ENCODE measurements around the gene LRRC2. TPM values are rescaled to one million over a fixed set of nuclear protein-coding genes. Genes with fewer than 3 reads are reported as not detected.
"Not testable (repeated sequence)": the region's sequence is repeated elsewhere in the genome, so short reads cannot be mapped to it uniquely, and the experiment has no call there.

Gene LRRC2
- total RNA-seq, 4 donors from 2014 or later: 0.32 to 0.83 (median 0.55) TPM

DNA sequence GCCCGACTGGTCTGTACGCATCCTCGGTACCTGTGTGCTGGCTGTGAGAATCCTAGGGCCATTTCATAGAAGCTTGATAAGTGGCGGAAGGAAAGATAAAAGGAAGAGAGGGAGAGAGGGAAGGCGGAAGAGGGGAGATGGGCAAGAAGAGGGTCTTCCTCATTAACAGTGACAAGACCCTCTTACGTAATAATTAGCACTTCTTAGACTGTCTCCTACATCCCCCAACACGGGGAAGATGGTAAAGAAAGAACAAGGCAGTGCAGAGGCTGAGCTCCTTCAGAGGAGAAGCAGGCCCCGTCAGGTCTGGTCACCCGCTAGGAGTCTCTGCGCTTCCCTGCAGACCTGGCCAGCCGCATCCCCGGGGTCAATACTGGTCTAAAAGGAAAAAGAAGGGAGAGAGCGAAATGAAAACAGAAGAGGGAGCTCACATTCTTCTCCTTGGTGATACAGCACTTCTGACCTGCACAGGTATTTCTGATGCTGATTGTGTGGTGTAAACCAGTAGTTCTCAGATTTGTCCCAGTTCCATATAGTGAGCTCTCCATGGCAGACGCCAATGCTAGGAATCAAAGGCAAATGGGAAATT, 27.3 kb upstream of the LRRC2 start:
- no peaks in the 10 kb centered on the region for H3K9me3 ChIP-seq
- WGBS: 88% methylated on average over 14 of the region's 14 CpGs
- H3K36me3 ChIP-seq: no peaks in the 10 kb centered on the region
- H3K4me3 ChIP-seq: no peak overlapping the region
- DNase-seq (ENCODE audit: extremely low spot score): no peak
- TF ChIP-seq POLR2AphosphoS5 (IDR thresholded peaks at IDR 0.05): no peak
- no peak for TF ChIP-seq POLR2A (IDR thresholded peaks at IDR 0.05; ENCODE audit: low read depth)
- TF ChIP-seq, protein P1, sequence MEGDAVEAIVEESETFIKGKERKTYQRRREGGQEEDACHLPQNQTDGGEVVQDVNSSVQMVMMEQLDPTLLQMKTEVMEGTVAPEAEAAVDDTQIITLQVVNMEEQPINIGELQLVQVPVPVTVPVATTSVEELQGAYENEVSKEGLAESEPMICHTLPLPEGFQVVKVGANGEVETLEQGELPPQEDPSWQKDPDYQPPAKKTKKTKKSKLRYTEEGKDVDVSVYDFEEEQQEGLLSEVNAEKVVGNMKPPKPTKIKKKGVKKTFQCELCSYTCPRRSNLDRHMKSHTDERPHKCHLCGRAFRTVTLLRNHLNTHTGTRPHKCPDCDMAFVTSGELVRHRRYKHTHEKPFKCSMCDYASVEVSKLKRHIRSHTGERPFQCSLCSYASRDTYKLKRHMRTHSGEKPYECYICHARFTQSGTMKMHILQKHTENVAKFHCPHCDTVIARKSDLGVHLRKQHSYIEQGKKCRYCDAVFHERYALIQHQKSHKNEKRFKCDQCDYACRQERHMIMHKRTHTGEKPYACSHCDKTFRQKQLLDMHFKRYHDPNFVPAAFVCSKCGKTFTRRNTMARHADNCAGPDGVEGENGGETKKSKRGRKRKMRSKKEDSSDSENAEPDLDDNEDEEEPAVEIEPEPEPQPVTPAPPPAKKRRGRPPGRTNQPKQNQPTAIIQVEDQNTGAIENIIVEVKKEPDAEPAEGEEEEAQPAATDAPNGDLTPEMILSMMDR (IDR thresholded peaks at IDR 0.05): no peak
- TF ChIP-seq EP300 (IDR thresholded peaks at IDR 0.05): no peak
- no peaks in the 10 kb centered on the region for H3K4me1 ChIP-seq
- no peaks in the 10 kb centered on the region for H3K27me3 ChIP-seq
- no peak overlapping the region for H3K27ac ChIP-seq (replicated peaks in 1 of 4)
- intact Hi-C loops (cut with DNase I): no loop called here

DNA sequence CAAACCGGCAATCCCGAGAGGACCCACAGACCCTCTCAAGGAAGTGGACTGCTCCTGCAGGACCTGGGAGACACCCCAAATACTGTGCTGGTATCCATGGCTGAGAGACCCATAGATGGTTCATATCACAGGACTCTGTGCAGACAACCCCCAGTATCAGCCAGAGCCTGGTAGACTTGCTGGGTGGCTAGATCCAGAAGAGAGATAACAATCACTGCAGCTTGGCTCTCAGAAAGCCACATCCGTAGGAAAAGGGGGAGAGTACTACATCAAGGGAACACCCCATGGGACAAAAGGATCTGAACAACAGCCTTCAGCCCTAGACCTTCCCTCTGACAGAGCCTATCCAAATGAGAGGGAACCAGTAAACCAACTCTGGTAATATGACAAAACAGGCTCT, 21.2 kb upstream of the LRRC2 start:
- H3K9me3 ChIP-seq; H3K27ac ChIP-seq (replicated peaks in 1 of 4); H3K36me3 ChIP-seq; intact Hi-C loops (cut with DNase I); DNase-seq (ENCODE audit: extremely low spot score); H3K4me1 ChIP-seq; H3K4me3 ChIP-seq; H3K27me3 ChIP-seq: not testable (repeated sequence)
- 70% methylated on average over 2 of the region's 3 CpGs for WGBS

DNA sequence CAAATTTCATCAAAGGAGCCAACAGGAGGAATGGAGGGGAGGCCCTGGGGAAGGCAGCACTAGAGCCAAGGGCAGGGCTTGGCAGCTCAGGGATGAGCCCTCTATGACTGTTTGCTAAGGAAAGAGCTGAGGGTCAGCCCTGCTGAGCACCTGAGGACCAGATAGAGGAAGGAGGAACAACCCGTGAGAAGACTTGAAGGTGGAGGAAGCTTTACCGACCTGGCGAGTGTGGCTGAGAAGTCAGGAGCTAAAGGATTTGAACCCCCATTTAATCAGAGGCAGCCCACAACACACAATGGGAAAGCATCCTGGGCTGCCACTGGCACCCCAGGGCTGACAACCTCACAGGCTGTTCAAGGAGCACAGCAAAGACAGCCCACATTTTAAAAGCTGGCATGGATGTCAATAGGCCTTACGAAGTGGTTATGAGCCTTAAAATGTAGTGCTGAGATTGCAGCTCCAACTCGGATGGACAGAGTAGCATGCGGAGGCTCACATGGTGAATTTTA, 20.7 kb upstream of the LRRC2 start:
- no peaks in the 10 kb centered on the region for H3K27me3 ChIP-seq
- H3K9me3 ChIP-seq: no peaks in the 10 kb centered on the region
- intact Hi-C loops (cut with DNase I): no loop called here
- DNase-seq (ENCODE audit: extremely low spot score): no peak
- H3K4me1 ChIP-seq: no peaks in the 10 kb centered on the region
- no peak overlapping the region for H3K4me3 ChIP-seq
- 89% methylated on average over 6 of the region's 6 CpGs for WGBS
- no peak overlapping the region for H3K27ac ChIP-seq (replicated peaks in 1 of 4)
- no peak for TF ChIP-seq POLR2AphosphoS5 (IDR thresholded peaks at IDR 0.05)
- TF ChIP-seq EP300 (IDR thresholded peaks at IDR 0.05): no peak
- no peak for TF ChIP-seq POLR2A (IDR thresholded peaks at IDR 0.05; ENCODE audit: low read depth)
- TF ChIP-seq, protein P1 (IDR thresholded peaks at IDR 0.05): no peak
- H3K36me3 ChIP-seq: no peaks in the 10 kb centered on the region

DNA sequence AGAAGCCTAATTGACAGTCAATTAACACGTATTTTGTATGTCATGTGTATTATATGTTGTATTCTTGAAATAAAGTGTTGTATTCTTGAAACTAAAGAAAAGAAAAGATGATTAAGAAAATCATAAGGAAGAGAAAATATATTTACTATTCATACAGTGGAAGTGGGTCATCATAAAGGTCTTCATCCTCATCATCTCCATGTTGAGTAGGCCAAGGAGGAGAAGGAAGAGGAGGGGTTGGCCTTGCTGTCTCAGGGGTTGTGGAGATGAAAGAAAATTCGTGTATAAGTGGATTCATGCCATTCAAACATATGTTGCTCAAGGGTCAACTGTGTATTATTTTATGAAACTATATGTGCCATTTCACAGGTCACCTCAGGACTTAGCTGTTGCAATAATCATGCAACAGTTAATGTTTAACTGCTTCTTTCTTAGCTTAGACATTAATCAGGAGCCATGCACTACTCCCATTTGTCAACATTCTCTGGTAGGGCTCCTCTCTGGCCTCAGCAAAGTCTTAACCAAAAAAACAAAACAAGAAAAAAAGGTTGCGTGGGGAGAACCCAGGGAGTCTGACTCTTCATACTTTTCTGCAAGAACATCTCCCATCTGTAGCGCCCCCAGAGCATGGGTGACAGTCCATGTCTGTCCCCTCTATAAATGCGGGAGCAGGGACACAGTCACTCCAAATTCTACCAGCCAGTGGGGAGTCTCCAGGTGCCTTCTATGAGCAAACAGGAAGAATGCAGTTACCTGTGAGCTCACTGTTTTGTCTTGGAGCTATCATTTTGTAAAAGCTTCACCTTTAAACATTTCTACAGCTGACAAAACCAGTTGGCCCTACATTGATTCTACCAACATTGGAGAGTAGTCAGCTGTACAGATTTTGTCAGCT, 19.9 kb upstream of the LRRC2 start:
- H3K27ac ChIP-seq (replicated peaks in 1 of 4): no peak overlapping the region
- H3K36me3 ChIP-seq: no peaks in the 10 kb centered on the region
- WGBS: 74% methylated on average over 5 of the region's 5 CpGs
- TF ChIP-seq POLR2A (IDR thresholded peaks at IDR 0.05; ENCODE audit: low read depth): no peak
- intact Hi-C loops (cut with DNase I): no loop called here
- H3K4me1 ChIP-seq: no peaks in the 10 kb centered on the region
- H3K9me3 ChIP-seq: no peaks in the 10 kb centered on the region
- H3K4me3 ChIP-seq: no peak overlapping the region
- H3K27me3 ChIP-seq: no peaks in the 10 kb centered on the region
- DNase-seq (ENCODE audit: extremely low spot score): no peak

DNA sequence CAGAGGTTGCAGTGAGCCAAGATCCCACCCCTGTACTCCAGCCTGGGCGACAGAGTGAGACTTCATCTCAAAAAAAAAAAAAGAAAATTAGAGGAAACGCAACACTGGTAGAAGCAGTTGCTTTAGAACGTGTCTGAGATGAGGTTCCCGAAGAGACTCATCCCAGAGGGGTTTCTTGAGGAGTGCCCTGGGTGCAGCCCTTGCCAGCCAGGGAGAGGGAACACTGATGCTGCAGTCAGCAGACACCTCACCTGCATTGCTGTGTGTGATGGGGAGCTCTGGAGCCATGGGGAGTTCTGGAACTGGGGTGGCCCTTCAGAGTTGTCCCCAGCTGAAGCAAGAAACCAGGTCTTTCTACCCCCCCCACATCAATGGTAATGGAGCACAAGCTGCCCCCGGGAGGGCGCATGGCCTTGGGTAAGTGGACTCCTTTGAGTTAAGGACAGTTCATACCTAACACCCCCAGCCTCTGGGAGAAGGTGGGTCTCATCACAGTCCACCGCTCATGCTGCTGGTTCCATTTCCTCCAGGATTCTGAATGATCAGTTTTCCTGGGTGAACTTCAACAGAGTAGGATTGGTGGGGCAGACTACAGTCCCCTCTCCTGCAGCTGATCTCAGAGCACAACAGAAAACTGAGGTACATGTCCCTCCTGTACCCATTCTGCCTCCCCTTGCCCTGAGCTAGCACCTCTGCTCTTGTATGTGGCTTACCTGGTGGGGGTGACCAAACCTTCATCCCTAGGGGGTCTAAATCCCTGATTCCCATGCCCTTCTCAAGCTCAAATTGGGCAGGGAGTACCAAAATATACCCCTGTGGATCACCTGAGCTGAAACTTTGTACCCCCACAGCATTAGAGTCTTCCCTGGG, 18.7 kb upstream of the LRRC2 start:
- H3K4me1 ChIP-seq: no peaks in the 10 kb centered on the region
- H3K4me3 ChIP-seq: no peak overlapping the region
- DNase-seq (ENCODE audit: extremely low spot score): no peak
- H3K9me3 ChIP-seq: no peaks in the 10 kb centered on the region
- H3K27ac ChIP-seq (replicated peaks in 1 of 4): no peak overlapping the region
- intact Hi-C loops (cut with DNase I): no loop called here
- TF ChIP-seq POLR2AphosphoS5 (IDR thresholded peaks at IDR 0.05) (no peak), POLR2A (IDR thresholded peaks at IDR 0.05; ENCODE audit: low read depth) (no peak), EP300 (IDR thresholded peaks at IDR 0.05) (no peak)
- TF ChIP-seq, protein P1 (IDR thresholded peaks at IDR 0.05): no peak
- H3K36me3 ChIP-seq: no peaks in the 10 kb centered on the region
- H3K27me3 ChIP-seq: peaks cover 0 to 8% (median 0%) of the 10 kb centered on the region in 4 donors
- 84% methylated on average over 7 of the region's 7 CpGs for WGBS

All from esophagus muscularis mucosa (tissue), 4 donors.